Measurements from ENCODE around the gene KRI1.

Gene KRI1

GRCh38 chr19:10517361-10517759 lies 48.5 kb downstream of the KRI1 start, which contains the start of gene S1PR5:
TSS of gene S1PR5 (minus strand) at chr19:10517447. CDS start at chr19:10515011, 2,436 bp downstream.
- no peak for DNase-seq

GRCh38 chr19:10516671-10517286 lies 49.0 kb downstream of the KRI1 start:
- no peak for DNase-seq

GRCh38 chr19:10516064-10516385 lies 49.8 kb downstream of the KRI1 start:
- DNase-seq, result no peak

- DNase-seq, result peak in 1 of 2 donors; percentile 33
These were observed 51.3 kb downstream of the KRI1 start for GRCh38 chr19:10514211-10515145.

- DNase-seq, result no peak
These were observed 52.6 kb downstream of the KRI1 start for GRCh38 chr19:10513223-10513622.

GRCh38 chr19:10510301-10510802 lies 55.5 kb downstream of the KRI1 start:
- DNase-seq, result peak; percentile 62 to 64

- DNase-seq, result peak in 1 of 2 donors; percentile 27
These were observed 57.1 kb downstream of the KRI1 start for GRCh38 chr19:10508707-10509106.

- no peak for DNase-seq
These were observed 57.8 kb downstream of the KRI1 start for GRCh38 chr19:10508036-10508435.

- peak; percentile 89 to 91 for DNase-seq
These were observed 60.1 kb downstream of the KRI1 start for GRCh38 chr19:10505583-10506229.

All from stimulated activated CD4-positive, alpha-beta T cell treated with anti-CD3 and anti-CD28 coated beads, Interleukin-2, amount 100 ng/mL, for 48 hours (primary cell).